HL-60 (cell line): ENCODE results near the gene FOCAD.
A peak's percentile ranks its signal among the peaks of the same experiment; 100 is the strongest.

Source experiments
- DNase-seq, 2 experiments: peaks; one replicate each; pipeline ENCODE4 v3.0.0-alpha.2; 2010 to 2020; ENCODE audit warnings: low read depth in 1 of 2, low spot score in 1 of 2
- H3K27ac ChIP-seq: fragments of 250-450 bp; sonication (Bioruptor Pico); replicated peaks from 2 replicates; pipeline ENCODE4 v1.5.1; 2020; ENCODE audit warnings: mild to moderate bottlenecking, moderate library complexity
- H3K27me3 ChIP-seq: fragments of 250-450 bp; sonication (Bioruptor Pico); 2 replicates; pipeline ENCODE4 v1.5.1; 2021; ENCODE audit warnings: mild to moderate bottlenecking, moderate library complexity; ENCODE audit not compliant: insufficient read depth, poor library complexity, severe bottlenecking
- H3K4me3 ChIP-seq: replicated peaks from 2 replicates; pipeline ENCODE4 v1.5.1; 2011; ENCODE audit warnings: mild to moderate bottlenecking, control low read depth, low read length; ENCODE audit not compliant: insufficient read depth
- GABPA ChIP-seq: IDR thresholded peaks from 2 replicates; pipeline ENCODE4 v1.6.1; 2012; ENCODE audit warnings: low read depth
- POLR2AphosphoS5 ChIP-seq: IDR thresholded peaks from 2 replicates; pipeline ENCODE4 v1.6.1; 2012; ENCODE audit warnings: low read depth
- SPI1 ChIP-seq: IDR thresholded peaks from 2 replicates; pipeline ENCODE4 v1.6.1; 2012; ENCODE audit warnings: low read depth, mild to moderate bottlenecking, borderline replicate concordance
- TF ChIP-seq, protein P1 (sequence below): IDR thresholded peaks from 2 replicates; pipeline ENCODE4 v1.6.1; 2012; ENCODE audit warnings: low read depth; ENCODE audit not compliant: insufficient replicate concordance
- TF ChIP-seq, protein P2 (sequence below): IDR thresholded peaks from one replicate; pipeline ENCODE4 v1.5.1; 2011; ENCODE audit warnings: low read length, control low read depth, inconsistent platforms; ENCODE audit not compliant: insufficient read depth

Gene FOCAD

DNA sequence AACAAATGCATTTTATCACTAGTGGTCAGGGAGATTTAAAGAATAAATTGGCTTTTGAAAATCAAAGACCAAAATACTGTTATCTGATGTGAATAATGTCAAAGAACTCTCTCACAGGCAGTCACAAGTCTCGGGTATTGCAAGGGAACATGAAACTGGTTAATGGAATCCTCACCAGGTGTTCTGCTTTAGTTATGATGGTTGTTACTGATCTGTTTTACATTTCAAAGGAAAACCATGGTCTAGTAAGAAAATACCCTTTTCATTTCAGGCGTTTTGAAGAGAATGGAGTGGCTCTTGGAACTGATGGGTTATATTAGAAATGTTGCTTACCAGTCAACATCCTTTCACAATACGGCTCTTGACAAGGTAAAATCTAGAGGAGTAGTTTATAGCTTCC is 304.0 kb downstream of the FOCAD start:
- Histone ChIP-seq H3K27me3 (no peaks in the 10 kb centered on the region), H3K4me3 (no peak overlapping the region), H3K27ac (no peak overlapping the region)
- TF ChIP-seq, protein P1, sequence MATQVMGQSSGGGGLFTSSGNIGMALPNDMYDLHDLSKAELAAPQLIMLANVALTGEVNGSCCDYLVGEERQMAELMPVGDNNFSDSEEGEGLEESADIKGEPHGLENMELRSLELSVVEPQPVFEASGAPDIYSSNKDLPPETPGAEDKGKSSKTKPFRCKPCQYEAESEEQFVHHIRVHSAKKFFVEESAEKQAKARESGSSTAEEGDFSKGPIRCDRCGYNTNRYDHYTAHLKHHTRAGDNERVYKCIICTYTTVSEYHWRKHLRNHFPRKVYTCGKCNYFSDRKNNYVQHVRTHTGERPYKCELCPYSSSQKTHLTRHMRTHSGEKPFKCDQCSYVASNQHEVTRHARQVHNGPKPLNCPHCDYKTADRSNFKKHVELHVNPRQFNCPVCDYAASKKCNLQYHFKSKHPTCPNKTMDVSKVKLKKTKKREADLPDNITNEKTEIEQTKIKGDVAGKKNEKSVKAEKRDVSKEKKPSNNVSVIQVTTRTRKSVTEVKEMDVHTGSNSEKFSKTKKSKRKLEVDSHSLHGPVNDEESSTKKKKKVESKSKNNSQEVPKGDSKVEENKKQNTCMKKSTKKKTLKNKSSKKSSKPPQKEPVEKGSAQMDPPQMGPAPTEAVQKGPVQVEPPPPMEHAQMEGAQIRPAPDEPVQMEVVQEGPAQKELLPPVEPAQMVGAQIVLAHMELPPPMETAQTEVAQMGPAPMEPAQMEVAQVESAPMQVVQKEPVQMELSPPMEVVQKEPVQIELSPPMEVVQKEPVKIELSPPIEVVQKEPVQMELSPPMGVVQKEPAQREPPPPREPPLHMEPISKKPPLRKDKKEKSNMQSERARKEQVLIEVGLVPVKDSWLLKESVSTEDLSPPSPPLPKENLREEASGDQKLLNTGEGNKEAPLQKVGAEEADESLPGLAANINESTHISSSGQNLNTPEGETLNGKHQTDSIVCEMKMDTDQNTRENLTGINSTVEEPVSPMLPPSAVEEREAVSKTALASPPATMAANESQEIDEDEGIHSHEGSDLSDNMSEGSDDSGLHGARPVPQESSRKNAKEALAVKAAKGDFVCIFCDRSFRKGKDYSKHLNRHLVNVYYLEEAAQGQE = no peak
- TF ChIP-seq, protein P2, sequence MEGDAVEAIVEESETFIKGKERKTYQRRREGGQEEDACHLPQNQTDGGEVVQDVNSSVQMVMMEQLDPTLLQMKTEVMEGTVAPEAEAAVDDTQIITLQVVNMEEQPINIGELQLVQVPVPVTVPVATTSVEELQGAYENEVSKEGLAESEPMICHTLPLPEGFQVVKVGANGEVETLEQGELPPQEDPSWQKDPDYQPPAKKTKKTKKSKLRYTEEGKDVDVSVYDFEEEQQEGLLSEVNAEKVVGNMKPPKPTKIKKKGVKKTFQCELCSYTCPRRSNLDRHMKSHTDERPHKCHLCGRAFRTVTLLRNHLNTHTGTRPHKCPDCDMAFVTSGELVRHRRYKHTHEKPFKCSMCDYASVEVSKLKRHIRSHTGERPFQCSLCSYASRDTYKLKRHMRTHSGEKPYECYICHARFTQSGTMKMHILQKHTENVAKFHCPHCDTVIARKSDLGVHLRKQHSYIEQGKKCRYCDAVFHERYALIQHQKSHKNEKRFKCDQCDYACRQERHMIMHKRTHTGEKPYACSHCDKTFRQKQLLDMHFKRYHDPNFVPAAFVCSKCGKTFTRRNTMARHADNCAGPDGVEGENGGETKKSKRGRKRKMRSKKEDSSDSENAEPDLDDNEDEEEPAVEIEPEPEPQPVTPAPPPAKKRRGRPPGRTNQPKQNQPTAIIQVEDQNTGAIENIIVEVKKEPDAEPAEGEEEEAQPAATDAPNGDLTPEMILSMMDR = no peak
- no peak for TF ChIP-seq GABPA
- no peak for TF ChIP-seq SPI1
- no peak for TF ChIP-seq POLR2AphosphoS5
- DNase-seq = no peak

DNA sequence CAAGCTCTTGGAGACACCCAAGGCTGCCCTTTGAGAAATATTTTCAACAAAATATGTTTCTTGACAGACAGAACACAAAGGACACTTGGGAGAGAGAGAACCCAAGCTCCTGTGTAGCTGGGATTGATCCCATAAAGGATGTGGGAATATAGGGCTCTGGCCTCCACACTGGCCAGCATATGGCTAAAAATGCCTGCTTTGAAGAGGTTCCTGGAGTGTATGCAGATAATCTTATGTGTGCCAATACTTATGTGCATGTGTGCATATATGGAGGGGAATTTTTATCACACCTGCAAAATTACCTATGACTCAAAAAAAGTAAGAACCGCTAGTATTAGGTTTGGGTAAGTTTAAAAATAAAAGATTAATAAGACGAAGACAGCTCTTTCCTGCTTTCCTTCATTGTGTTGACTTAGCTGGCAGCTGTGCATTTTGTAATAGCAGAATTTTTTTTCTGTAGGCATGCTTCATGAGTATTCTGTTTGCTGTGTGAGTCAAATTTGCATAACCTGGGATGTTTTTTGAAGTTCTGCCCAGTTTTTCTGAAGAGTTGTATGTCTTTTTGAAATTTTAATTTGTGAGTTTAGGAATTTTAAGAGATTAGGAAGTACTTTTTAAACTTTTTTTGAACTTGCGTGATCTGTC is 304.7 kb downstream of the FOCAD start:
- Histone ChIP-seq H3K4me3 (no peak overlapping the region), H3K27me3 (no peaks in the 10 kb centered on the region), H3K27ac (peak overlapping the region; percentile 89)
- DNase-seq = no peak
- TF ChIP-seq, protein P2 = no peak
- TF ChIP-seq POLR2AphosphoS5 (no peak), SPI1 (no peak), GABPA (no peak)
- TF ChIP-seq, protein P1 = no peak

DNA sequence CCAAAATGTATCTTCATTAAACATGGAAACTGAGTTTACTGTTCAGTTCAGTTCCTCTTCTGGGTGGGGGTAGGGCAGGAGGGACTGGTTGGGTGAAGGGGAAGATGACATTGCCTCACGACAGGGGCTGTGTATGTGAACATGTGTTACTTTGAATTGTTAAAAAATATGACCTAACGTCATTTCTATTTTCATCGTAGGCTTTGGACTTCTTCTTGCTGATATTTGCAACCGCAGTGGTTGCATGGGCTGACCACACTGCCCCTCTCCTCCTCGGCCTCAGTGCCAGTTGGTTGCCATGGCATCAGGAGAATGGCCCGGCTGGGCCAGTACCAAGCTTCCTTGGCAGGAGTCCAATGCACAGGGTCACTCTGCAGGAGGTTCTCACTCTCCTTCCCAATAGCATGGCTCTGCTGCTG is 305.9 kb downstream of the FOCAD start:
- H3K27me3 ChIP-seq = no peaks in the 10 kb centered on the region
- TF ChIP-seq SPI1 = peak; percentile 74
- TF ChIP-seq, protein P2 = no peak
- H3K27ac ChIP-seq = peak overlapping the region; percentile 89
- no peak overlapping the region for H3K4me3 ChIP-seq
- peak; percentile 73 to 81 for DNase-seq

DNA sequence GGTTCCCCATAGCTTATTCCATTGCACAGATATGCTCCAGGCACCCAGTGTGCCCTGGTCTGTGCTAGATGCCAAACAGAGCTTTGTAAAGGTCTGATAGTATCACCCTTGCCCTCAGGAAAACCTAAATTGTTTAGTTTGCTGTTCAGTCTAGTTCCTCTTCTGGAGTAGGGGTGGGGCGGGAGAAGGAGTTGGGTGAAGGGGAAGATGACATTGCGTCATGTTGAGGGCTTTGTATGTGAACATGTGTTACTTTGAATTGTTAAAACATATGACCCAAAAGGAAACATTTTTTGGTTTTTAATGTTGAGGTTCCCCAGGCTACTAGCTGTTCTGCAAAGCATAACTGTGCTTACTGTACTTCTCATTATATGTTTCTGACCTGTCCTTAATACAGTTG is 306.8 kb downstream of the FOCAD start:
- no peak for TF ChIP-seq GABPA
- no peak; the same call in 1 of the 2 replicates for TF ChIP-seq SPI1
- no peak for TF ChIP-seq POLR2AphosphoS5
- TF ChIP-seq, protein P2 = no peak
- TF ChIP-seq, protein P1 = no peak
- Histone ChIP-seq H3K27me3 (no peaks in the 10 kb centered on the region), H3K27ac (peak overlapping the region; percentile 89), H3K4me3 (no peak overlapping the region)
- DNase-seq = peak; percentile 66 to 84
